ENCODE data around the gene EFCAB6. TPM values are rescaled to one million over a fixed set of nuclear protein-coding genes. Genes with fewer than 3 reads are reported as not detected.

The EFCAB6 gene
- polyA plus RNA-seq, 3 donors from 2014 or later, result 0.04 to 0.18 TPM; not detected in 1

DNA sequence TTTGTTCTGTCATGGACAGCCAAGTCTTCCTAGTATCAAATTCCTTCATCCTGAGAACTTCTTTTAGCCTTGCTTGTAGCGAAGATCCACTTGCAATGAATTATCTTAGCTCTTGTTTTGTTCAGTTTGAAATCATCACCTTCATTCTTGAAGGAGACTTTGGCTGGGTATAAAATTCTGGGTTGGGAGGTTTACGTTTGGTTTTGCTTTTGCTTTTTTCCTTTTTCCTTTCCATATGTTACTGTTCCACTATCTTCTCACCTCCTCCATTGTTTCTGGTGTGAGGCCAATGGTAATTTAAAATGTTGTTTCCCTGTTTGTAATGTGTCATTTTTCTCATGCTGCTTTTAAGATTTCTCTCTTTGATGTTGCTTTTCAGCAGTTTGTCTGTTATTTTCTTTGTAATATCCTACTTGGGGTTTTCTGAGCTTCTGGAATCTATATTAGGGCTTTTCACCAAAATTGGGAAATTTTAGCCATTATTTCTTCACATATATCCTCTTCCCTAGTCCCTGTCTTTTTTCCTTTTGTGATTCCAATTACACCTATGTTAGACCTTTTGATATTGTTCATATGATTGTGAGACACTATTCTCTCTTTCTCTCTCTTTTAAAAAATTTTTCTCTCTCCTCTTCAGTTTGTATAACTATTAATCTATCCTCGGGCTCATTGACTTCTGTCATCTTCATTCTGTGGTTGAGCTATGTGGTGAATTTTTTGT lies 172.7 kb downstream of the EFCAB6 start:
- H3K9me3 Mint-ChIP-seq, result peaks cover 4 to 16% (median 10%) of the 10 kb centered on the region in 6 donors
- no peak overlapping the region for H3K4me3 Mint-ChIP-seq
- peaks cover 5 to 6% (median 6%) of the 10 kb centered on the region in 3 donors for H3K27me3 Mint-ChIP-seq (ENCODE audit: low read depth in 3 of 3)
- no peaks in the 10 kb centered on the region for H3K4me1 Mint-ChIP-seq
- peaks cover 0 to 9% (median 5%) of the 10 kb centered on the region in 3 donors for H3K36me3 Mint-ChIP-seq
- H3K27ac Mint-ChIP-seq, result no peak overlapping the region
- no peak for DNase-seq

- Mint-ChIP-seq H3K27me3 (ENCODE audit: low read depth in 3 of 3) (peaks cover 3 to 6% (median 6%) of the 10 kb centered on the region in 3 donors), H3K36me3 (peaks cover 0 to 9% (median 5%) of the 10 kb centered on the region in 3 donors), H3K4me3 (no peak overlapping the region), H3K4me1 (no peaks in the 10 kb centered on the region), H3K27ac (no peak overlapping the region), H3K9me3 (peaks cover 4 to 16% (median 10%) of the 10 kb centered on the region in 6 donors)
- DNase-seq, result no peak
Measured at GRCh38 chr22:43637275-43638260, 174.5 kb downstream of the EFCAB6 start.

- no peaks in the 10 kb centered on the region for H3K4me1 Mint-ChIP-seq
- no peak overlapping the region for H3K4me3 Mint-ChIP-seq
- no peak overlapping the region for H3K27ac Mint-ChIP-seq
- H3K9me3 Mint-ChIP-seq, result peaks cover 6 to 16% (median 10%) of the 10 kb centered on the region in 6 donors
- H3K36me3 Mint-ChIP-seq, result peaks cover 0 to 9% (median 5%) of the 10 kb centered on the region in 3 donors
- peaks cover 0 to 6% (median 4%) of the 10 kb centered on the region in 3 donors for H3K27me3 Mint-ChIP-seq (ENCODE audit: low read depth in 3 of 3)
- DNase-seq, result no peak
Measured at GRCh38 chr22:43636086-43636485, 176.0 kb downstream of the EFCAB6 start.

GRCh38 chr22:43635101-43635500 lies 177.0 kb downstream of the EFCAB6 start:
- Mint-ChIP-seq H3K4me3 (no peak overlapping the region), H3K4me1 (no peaks in the 10 kb centered on the region), H3K27ac (no peak overlapping the region), H3K27me3 (ENCODE audit: low read depth in 3 of 3) (peaks cover 0 to 6% (median 2%) of the 10 kb centered on the region in 3 donors), H3K9me3 (peaks cover 6 to 16% (median 9%) of the 10 kb centered on the region in 6 donors), H3K36me3 (peaks cover 0 to 9% (median 5%) of the 10 kb centered on the region in 3 donors)
- no peak for DNase-seq

DNA sequence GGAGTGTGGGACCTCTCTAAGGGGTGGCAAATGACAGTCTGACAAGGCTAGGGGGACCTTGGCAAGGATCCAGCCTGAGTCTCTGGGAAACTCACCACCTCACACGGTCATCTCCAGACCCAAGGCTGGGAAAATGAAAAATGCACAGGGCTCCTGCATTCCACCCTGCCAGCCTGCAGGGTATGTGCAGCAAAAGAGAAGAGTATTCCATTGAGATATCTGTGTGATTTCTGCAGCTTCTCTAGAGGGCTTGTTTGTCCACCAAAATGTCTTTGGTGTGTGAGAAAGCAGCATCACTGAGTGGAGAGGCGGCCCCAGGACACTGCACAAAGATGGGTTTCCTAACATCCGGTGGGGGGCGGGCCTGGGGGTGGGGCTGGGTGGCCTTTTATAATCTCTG lies 177.8 kb downstream of the EFCAB6 start:
- DNase-seq, result no peak

GRCh38 chr22:43633631-43634285 lies 178.3 kb downstream of the EFCAB6 start:
- Mint-ChIP-seq H3K36me3 (no peaks in the 10 kb centered on the region), H3K9me3 (peaks cover 0 to 5% (median 1%) of the 10 kb centered on the region in 6 donors), H3K4me1 (no peaks in the 10 kb centered on the region), H3K27me3 (ENCODE audit: low read depth in 3 of 3) (peaks cover 0 to 2% (median 2%) of the 10 kb centered on the region in 3 donors), H3K4me3 (no peak overlapping the region), H3K27ac (no peak overlapping the region)
- no peak for DNase-seq

More for the DNA sequence above, 177.8 kb downstream of the EFCAB6 start:
- Mint-ChIP-seq H3K4me3 (no peak overlapping the region), H3K4me1 (no peaks in the 10 kb centered on the region), H3K9me3 (peaks cover 3 to 9% (median 4%) of the 10 kb centered on the region in 6 donors), H3K27ac (no peak overlapping the region), H3K27me3 (ENCODE audit: low read depth in 3 of 3) (peaks cover 0 to 4% (median 2%) of the 10 kb centered on the region in 3 donors), H3K36me3 (peaks cover 0 to 3% (median under 1%) of the 10 kb centered on the region in 3 donors)

DNA sequence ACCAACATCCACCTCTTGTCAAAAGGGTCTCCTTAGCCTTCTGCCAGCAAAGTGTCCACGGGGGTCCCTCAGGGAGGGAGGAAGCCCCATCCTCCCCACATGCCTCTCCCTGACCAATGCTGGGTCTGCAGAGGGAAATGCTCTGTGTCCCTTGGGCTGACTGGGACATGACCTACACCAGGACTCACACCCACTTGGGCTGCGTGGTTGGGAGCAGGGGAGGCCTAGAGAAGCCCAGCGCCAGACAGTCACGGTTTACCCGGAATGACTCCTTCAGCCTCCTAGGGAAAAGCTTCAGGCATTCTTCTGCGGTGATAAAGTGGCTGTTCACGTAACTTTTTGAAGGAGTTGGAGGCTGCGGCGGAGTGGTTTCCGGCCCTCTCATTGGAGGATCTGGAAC lies 180.3 kb downstream of the EFCAB6 start:
- no peaks in the 10 kb centered on the region for H3K36me3 Mint-ChIP-seq
- peaks cover 0 to 3% (median 0%) of the 10 kb centered on the region in 6 donors for H3K9me3 Mint-ChIP-seq
- peaks cover 0 to 4% (median 2%) of the 10 kb centered on the region in 3 donors for H3K27me3 Mint-ChIP-seq (ENCODE audit: low read depth in 3 of 3)
- no peaks in the 10 kb centered on the region for H3K4me1 Mint-ChIP-seq
- H3K4me3 Mint-ChIP-seq, result no peak overlapping the region
- no peak for DNase-seq
- no peak overlapping the region for H3K27ac Mint-ChIP-seq

DNA sequence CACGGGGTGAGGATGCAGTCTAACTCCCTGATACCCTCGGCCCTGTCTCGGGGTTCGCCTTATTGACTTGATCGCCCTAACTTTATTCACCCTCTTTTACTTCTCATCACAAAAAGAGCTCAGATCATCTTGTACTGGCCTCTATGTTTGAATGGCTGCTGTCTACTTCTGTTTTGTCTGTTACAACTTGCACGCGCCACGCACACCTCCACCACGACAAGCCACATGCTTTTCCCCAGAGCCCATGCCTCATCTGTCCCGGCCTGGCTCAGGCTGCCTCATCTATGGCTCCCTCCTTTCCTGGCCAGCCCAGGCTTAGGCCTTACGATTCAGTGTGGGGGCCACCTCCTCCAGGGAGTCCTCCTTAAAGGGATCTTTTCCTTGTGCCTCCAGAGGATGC lies 180.9 kb downstream of the EFCAB6 start:
- H3K36me3 Mint-ChIP-seq, result no peaks in the 10 kb centered on the region

GRCh38 chr22:43630451-43630850 lies 181.7 kb downstream of the EFCAB6 start:
- H3K4me3 Mint-ChIP-seq, result no peak overlapping the region
- no peaks in the 10 kb centered on the region for H3K36me3 Mint-ChIP-seq
- no peak overlapping the region for H3K27ac Mint-ChIP-seq

More for the DNA sequence above, 180.9 kb downstream of the EFCAB6 start:
- Mint-ChIP-seq H3K27ac (no peak overlapping the region), H3K4me1 (no peaks in the 10 kb centered on the region), H3K9me3 (peaks cover 0 to 3% (median 0%) of the 10 kb centered on the region in 6 donors), H3K27me3 (ENCODE audit: low read depth in 3 of 3) (peaks cover 0 to 4% (median 2%) of the 10 kb centered on the region in 3 donors), H3K4me3 (no peak overlapping the region)
- no peak for DNase-seq

GRCh38 chr22:43628250-43628649 lies 183.9 kb downstream of the EFCAB6 start:
- no peak overlapping the region for H3K27ac Mint-ChIP-seq

More at GRCh38 chr22:43630451-43630850, 181.7 kb downstream of the EFCAB6 start:
- Mint-ChIP-seq H3K27me3 (ENCODE audit: low read depth in 3 of 3) (peaks cover 0 to 4% (median 2%) of the 10 kb centered on the region in 3 donors), H3K9me3 (peaks cover 0 to 2% (median 0%) of the 10 kb centered on the region in 6 donors), H3K4me1 (no peaks in the 10 kb centered on the region)
- DNase-seq, result no peak

DNA sequence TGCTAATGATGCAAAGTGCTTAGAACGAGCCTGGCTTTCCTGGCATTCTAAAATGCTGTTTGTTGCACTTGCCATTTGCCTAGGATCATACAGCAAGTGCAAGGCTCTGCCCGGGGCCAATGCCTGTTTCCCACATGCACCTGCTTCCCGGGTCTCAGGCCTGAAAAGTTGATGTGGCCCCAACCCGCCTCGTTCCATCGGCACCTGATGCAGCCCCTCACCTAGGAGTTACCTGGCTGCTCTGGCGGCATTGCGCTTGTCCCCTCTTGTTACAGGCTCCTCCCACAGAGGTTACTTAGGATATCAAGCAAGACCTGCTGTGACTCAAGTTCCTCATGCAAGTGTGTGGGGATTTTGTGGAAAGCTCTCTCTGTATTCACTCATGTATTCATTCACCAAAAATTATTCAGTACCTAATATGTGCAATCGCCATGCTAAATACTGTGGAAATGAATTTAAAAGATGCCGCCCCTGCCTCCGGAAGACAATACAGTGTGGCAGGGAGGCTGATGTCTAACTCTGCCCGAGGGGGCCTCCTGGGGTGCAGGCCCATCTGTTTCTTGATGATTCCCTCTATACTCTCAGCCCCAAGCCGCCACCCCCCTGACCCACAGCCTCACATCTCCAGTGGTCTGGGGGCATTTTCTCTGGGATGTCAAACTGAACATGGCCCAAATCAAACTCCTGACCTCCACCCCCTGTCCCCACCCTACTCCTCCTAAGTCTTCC lies 184.5 kb downstream of the EFCAB6 start:
- peaks cover 0 to 4% (median 2%) of the 10 kb centered on the region in 3 donors for H3K27me3 Mint-ChIP-seq (ENCODE audit: low read depth in 3 of 3)
- no peaks in the 10 kb centered on the region for H3K4me1 Mint-ChIP-seq
- H3K9me3 Mint-ChIP-seq, result peaks cover 0 to 2% (median 0%) of the 10 kb centered on the region in 6 donors
- no peak overlapping the region for H3K4me3 Mint-ChIP-seq
- H3K36me3 Mint-ChIP-seq, result no peaks in the 10 kb centered on the region
- no peak overlapping the region for H3K27ac Mint-ChIP-seq
- no peak for DNase-seq

More at GRCh38 chr22:43628250-43628649, 183.9 kb downstream of the EFCAB6 start:
- Mint-ChIP-seq H3K9me3 (peaks cover 0 to 2% (median 0%) of the 10 kb centered on the region in 6 donors), H3K4me3 (no peak overlapping the region), H3K36me3 (no peaks in the 10 kb centered on the region), H3K27me3 (ENCODE audit: low read depth in 3 of 3) (peaks cover 0 to 4% (median 2%) of the 10 kb centered on the region in 3 donors), H3K4me1 (no peaks in the 10 kb centered on the region)
- DNase-seq, result no peak

- Mint-ChIP-seq H3K9me3 (no peaks in the 10 kb centered on the region), H3K36me3 (no peaks in the 10 kb centered on the region), H3K27ac (no peak overlapping the region), H3K4me1 (no peaks in the 10 kb centered on the region), H3K4me3 (no peak overlapping the region), H3K27me3 (ENCODE audit: low read depth in 3 of 3) (peaks cover 3 to 8% (median 3%) of the 10 kb centered on the region in 3 donors)
- DNase-seq, result no peak
Measured at GRCh38 chr22:43625242-43625641, 186.9 kb downstream of the EFCAB6 start.

Measured in immature natural killer cell (primary cell).